SK-N-MC (cell line): ENCODE results near the gene HMG20B.

Experiments
- EZH2 ChIP-seq: fragments of 200-600 bp; sonication (generic); IDR thresholded peaks from one replicate; pipeline ENCODE4 v1.6.1; 2017; ENCODE audit warnings: antibody characterized with exemption
- FOXP2 ChIP-seq: optimal IDR thresholded peaks from 2 replicates; pipeline ENCODE3; 2011; ENCODE audit warnings: mild to moderate bottlenecking, moderate library complexity; ENCODE audit not compliant: insufficient read depth; ENCODE audit errors: extremely low read length, control extremely low read depth

DNA sequence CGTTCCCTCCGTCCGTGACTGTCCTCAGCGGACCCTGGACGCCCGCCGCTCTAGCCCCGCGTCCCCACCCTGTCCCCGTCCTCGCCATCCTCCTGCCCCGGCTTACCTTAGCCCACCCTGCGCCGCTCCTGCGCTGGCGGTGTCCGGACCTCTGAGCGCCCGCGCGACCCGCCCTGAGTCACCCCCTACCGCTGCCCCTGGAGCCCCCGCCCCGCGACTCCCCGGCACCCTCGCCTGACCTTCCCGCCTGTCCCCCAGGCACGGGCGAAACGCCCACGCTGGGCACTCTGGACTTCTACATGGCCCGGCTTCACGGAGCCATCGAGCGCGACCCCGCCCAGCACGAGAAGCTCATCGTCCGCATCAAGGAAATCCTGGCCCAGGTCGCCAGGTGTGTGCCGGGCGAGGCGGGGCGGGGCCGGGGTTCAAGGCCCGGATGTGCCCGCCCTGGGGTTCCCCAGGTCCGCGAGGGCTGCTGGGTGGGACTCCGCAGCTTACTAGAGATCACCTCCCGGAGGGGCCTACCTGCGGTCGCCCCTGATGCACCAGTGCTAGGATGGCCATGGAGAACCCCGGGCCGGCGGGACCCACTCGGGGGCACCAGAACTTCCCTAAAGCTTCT is 5.1 kb downstream of the HMG20B start:
- TF ChIP-seq EZH2 (no peak), FOXP2 (no peak)
